NCI-H526 treated with DMSO at 0.1 percent for 48 hours (cell line): ENCODE results near the gene PTP4A1.
"Not testable (repeated sequence)": the region's sequence is repeated elsewhere in the genome, so short reads cannot be mapped to it uniquely, and the experiment has no call there.

Experiments
- DNase-seq: peaks from one replicate; lab custom pipeline; 2025; lab: John Stamatoyannopoulos, UW

Gene PTP4A1

GRCh38 chr6:63572044-63572746, at the start of gene PTP4A1, which contains the start of gene LOC128125822:
TSS of gene PTP4A1 (plus strand) at chr6:63572480. CDS start at chr6:63576881, 4,401 bp downstream.
TSS of gene LOC128125822 (plus strand) at chr6:63572480.
- DNase-seq: peak; percentile 89

GRCh38 chr6:63522911-63523287, 49.4 kb upstream of the PTP4A1 start:
- not testable (repeated sequence) for DNase-seq

- DNase-seq: no peak
These were observed 48.6 kb upstream of the PTP4A1 start for GRCh38 chr6:63523630-63524029.

- DNase-seq: no peak
These were observed 46.9 kb upstream of the PTP4A1 start for GRCh38 chr6:63525186-63525878.

- DNase-seq: no peak
These were observed 45.3 kb upstream of the PTP4A1 start for GRCh38 chr6:63526931-63527330.

- no peak for DNase-seq
These were observed 44.4 kb upstream of the PTP4A1 start for GRCh38 chr6:63527658-63528514.

GRCh38 chr6:63529498-63529897, 42.8 kb upstream of the PTP4A1 start:
- DNase-seq: no peak

DNA sequence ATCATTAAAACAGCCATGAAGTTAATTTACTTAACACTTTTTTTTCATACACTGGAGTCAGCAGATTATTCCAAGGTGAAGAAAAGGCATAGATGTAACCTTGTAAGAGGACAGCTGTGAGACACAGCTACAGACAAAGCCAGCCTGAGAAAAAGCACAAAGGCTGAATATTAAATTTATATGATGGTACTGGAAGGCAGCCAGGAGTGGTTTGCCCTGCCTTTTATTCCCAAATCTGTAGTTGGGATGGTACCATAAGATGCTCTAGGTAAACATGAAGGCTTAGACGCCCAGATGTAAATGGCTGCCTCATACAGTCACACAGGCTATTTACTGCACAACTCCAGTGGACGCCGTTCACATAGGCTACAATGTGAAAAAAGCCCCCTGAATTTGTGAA, 42.1 kb upstream of the PTP4A1 start:
- DNase-seq: no peak

DNA sequence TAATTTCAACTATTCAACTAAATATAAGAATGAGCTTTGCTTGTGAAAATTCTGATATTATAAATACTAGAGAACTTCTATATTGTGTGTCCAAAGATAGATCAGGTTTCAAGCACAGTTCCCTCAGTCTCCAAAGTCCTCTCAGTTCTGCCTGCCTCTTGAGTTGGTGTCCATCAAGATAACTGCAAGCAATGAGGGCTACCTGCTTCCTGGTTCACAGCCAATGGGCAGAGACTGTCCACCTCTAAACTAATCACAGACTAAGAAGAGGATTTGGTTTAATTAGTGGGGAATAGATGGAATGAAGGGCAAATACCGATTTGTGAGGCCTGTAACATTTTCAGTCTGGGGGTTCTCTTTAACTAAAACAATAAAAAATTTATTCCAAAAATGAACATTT, 41.3 kb upstream of the PTP4A1 start:
- no peak for DNase-seq

GRCh38 chr6:63533026-63533425, 39.3 kb upstream of the PTP4A1 start:
- DNase-seq: no peak

GRCh38 chr6:63533952-63534351, 38.3 kb upstream of the PTP4A1 start:
- no peak for DNase-seq

- peak; percentile 55 for DNase-seq
These were observed 34.9 kb upstream of the PTP4A1 start for GRCh38 chr6:63537201-63537958.

DNA sequence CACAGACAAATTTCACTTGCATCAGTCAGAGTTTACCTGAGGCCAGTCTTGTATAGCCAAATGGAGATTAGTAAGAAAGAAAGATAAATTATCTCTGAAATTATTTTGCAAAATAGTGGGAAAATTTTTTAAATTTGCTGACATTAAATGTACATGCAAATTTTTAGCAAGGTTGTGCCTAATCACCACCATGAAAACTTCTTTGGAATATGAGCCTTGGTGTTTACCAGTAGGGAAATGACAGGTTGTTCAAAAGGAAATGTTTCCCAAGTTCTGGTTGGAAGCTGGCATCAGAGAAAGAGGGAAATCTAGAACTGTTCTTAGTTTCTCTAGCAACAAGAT, 34.4 kb upstream of the PTP4A1 start:
- no peak for DNase-seq

- no peak for DNase-seq
These were observed 33.7 kb upstream of the PTP4A1 start for GRCh38 chr6:63538550-63538949.

- no peak for DNase-seq
These were observed 29.3 kb upstream of the PTP4A1 start for GRCh38 chr6:63543001-63543400.

- no peak for DNase-seq
These were observed 28.3 kb upstream of the PTP4A1 start for GRCh38 chr6:63543982-63544381.

DNA sequence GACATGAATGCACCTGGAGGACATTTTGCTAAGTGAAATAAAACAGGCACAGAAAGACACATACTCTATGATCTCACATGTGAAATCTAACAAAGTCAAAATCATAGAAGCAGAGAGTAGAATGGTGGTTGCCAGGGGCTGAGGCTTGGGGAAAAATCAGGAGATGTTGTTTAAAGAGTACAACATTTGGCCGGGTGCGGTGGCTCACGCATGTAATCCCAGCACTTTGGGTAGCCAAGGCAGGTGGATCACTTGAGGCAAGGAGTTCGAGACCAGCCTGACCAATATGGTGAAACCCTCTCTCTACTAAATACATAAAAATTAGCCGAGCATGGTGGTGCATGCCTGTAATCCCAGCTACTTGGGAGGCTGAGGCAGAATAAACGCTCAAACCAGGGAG, 26.0 kb upstream of the PTP4A1 start:
- DNase-seq: no peak

GRCh38 chr6:63546697-63547096, 25.6 kb upstream of the PTP4A1 start:
- DNase-seq: no peak

GRCh38 chr6:63549076-63549475, 23.2 kb upstream of the PTP4A1 start:
- no peak for DNase-seq

GRCh38 chr6:63553208-63553607, 19.1 kb upstream of the PTP4A1 start:
- DNase-seq: no peak

GRCh38 chr6:63553900-63554299, 18.4 kb upstream of the PTP4A1 start:
- no peak for DNase-seq

DNA sequence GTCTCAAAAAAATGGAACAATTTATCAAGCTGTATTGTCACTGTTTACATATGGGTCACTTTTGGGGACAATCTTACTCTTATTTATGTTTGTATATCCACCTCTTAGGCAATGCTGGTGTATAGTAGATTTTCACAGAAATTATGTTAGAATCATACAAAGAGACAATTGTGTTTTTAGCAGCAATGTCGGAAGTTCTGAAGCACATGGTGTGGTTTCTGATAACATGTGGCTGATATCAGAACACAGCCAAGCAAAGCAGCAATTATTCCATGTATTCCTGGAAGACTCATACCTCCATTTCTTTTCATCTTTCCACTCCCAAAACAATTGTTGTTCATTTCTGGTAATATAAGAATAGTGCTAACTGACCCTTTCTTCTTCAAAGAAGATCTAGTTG, 17.5 kb upstream of the PTP4A1 start:
- DNase-seq: no peak
